Epithelial cell of proximal tubule (primary cell): Measurements from ENCODE around the gene IFT74. TPM values are rescaled to one million over a fixed set of nuclear protein-coding genes. Genes with fewer than 3 reads are reported as not detected.

ENCODE experiments used
- DNase-seq: peaks from one replicate; pipeline ENCODE4 v3.0.0-alpha.2; 2011; ENCODE audit warnings: low read depth
- H3K4me3 ChIP-seq: 2 replicates; pipeline ENCODE4 v1.5.1; 2011; ENCODE audit warnings: low read depth, mild to moderate bottlenecking, low read length
- total RNA-seq: library from RNA; depleted of rRNA; stranded (reverse); fragments of >200 nt; gene quantifications from 2 replicates; pipeline ENCODE4 v1.2.3, GENCODE V29; 2015
- TF ChIP-seq, protein P1 (sequence below): conservative IDR thresholded peaks from 2 replicates; pipeline ENCODE4 v1.5.1; 2012; ENCODE audit warnings: low read depth, mild to moderate bottlenecking, low read length

IFT74 gene
- total RNA-seq, 1 donor from 2014 or later, result 17.5 TPM

DNA sequence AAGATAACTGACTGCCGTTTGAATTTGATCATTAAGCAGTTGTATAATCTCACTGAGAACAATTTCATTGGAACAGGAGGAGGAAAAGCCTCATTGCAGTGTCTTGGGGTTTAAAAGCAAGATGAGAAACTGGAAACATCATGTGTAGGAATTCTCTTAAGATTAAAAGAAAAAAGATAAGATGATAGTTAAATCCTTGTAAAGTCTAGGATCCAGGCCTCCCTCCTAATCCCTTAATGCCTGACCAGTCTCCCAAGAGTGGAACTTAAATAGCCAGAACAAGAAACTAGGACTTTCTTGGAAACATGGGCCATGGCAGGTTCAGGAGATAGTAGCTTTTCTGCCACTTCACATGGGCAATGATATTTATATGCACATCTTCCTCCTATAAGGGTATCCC lies 86.3 kb downstream of the IFT74 start:
- TF ChIP-seq, protein P1, sequence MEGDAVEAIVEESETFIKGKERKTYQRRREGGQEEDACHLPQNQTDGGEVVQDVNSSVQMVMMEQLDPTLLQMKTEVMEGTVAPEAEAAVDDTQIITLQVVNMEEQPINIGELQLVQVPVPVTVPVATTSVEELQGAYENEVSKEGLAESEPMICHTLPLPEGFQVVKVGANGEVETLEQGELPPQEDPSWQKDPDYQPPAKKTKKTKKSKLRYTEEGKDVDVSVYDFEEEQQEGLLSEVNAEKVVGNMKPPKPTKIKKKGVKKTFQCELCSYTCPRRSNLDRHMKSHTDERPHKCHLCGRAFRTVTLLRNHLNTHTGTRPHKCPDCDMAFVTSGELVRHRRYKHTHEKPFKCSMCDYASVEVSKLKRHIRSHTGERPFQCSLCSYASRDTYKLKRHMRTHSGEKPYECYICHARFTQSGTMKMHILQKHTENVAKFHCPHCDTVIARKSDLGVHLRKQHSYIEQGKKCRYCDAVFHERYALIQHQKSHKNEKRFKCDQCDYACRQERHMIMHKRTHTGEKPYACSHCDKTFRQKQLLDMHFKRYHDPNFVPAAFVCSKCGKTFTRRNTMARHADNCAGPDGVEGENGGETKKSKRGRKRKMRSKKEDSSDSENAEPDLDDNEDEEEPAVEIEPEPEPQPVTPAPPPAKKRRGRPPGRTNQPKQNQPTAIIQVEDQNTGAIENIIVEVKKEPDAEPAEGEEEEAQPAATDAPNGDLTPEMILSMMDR, result no peak
- H3K4me3 ChIP-seq, result no peak overlapping the region
- no peak for DNase-seq

DNA sequence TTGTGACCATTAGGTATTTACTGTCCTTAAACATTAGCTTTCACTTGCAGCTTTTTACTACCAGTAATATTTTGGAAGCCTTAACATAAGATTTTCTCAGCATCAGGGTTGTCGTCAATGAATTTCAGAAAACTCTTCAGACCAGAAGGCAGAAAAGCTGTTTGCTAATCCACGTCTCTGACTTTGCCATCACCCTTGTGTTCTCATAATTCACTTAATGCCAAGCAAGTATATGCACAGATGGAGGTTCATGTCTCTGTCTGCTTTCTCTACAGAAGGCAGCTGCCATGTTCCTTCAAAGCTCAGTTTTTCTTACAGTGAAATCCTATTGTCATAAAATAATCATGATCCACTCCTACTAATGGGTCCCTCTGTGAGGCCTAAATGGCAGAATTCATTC lies 87.0 kb downstream of the IFT74 start:
- TF ChIP-seq, protein P1, result no peak
- no peak for DNase-seq
- no peak overlapping the region for H3K4me3 ChIP-seq

DNA sequence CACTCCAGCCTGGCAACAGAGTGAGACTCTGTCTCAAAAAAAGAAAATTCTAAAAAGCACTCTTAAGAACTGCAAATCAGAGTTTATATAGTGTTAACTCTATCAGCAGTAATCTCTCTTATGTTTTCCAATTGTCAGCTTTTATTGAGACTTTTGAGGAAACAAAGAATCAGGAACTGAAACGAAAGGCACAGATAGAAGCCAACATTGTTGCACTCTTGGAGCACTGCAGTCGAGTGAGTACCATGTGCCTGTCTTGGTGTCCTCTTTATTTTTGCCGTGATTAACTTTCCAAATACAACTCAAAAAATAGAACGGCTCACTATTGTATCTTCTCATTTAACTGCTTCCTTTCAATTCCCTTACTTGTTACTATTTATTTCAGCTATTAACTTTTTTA lies 90.9 kb downstream of the IFT74 start:
- no peak overlapping the region for H3K4me3 ChIP-seq
- TF ChIP-seq, protein P1, result no peak
- DNase-seq, result no peak

DNA sequence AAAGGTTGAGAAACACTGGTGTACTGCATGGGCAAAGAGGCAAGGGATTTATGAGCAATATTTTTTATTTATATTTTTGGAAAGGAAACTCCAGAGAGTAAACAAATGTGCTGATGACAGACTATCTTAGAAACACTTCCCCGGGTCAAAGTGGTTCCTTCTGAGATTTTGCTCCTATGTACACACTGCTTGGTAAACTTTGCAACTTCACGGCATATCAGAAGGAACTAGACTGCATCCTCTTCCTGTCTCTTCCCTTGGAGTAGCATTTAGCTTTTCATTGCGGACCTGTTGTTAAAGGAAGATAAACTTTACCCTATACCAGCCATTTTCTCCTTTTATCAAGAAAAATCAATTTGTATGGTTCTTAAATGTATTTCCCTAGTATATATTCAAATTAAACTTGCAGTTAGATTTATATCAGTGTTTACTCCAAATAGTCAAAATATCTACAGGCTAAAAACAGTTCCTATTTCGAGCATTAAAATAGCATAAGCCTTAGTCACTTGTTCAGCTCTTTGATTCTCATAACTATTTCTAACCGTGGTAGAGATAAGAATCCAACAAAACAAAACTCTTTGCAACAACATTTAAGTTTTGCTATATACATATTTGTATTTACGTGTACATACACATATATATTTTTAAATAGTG lies 97.3 kb downstream of the IFT74 start:
- TF ChIP-seq, protein P1, result no peak
- no peak overlapping the region for H3K4me3 ChIP-seq
- DNase-seq, result no peak

DNA sequence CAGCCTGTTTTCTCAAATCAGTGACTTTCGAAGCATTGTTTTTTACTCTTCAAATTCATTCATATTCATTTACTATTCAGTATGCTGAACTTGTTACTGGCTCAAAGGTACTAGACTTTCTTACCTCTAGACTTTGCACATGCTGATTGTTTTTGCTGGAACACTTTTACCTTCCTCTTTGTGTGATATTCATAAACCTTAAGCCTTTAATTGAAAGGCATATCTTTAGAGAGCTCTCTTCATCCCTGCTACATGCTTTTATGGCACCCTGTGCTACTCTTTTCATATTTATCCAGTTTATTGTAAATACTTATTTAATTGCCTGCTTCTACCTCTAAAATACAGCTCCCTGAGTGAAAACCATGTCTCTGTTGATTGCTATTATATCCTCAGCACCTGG lies 97.9 kb downstream of the IFT74 start:
- DNase-seq, result no peak
- no peak overlapping the region for H3K4me3 ChIP-seq
- TF ChIP-seq, protein P1, result no peak

DNA sequence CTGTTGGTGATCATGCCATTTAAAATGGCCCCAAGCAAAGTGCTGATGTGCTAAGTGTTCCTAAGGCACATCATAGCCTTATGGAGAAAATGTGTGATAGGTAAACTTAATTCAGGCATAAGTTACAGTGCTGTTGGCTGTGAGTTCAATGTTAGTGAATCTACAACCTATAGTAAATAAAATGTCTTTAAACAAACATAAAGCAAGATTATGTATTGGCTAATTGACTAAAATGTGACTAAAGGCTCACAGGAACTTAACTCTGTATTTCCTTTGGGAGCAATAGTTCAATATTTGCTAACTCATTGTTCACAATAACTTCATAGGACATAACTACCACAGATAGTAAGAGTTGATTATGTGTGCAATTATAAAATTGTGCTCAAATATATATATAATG lies 98.6 kb downstream of the IFT74 start:
- TF ChIP-seq, protein P1, result no peak
- H3K4me3 ChIP-seq, result no peak overlapping the region
- no peak for DNase-seq

DNA sequence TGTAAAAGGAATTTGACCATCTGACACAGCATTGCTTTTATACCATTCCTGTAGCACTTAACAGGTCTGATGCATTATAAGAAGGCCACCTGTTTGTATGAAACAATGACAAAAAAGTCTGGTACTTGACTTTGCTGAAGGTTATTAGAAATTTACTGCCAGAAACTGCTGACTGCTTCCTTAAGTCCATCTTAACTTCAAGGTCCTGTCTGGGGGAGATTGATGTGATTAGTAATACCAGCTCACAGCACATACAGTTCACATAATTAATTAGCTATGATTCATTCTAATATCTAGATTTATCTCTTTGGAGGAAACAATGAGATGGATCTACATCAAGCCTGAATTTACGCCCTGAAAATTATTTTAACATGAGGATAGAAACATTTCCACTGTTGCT lies 103.2 kb downstream of the IFT74 start:
- DNase-seq, result no peak
- H3K4me3 ChIP-seq, result no peak overlapping the region
- TF ChIP-seq, protein P1, result no peak
